Nephron progenitor cell (in vitro differentiated cells): Measurements from ENCODE around the gene CD38.

Experiments used
- DNase-seq: peaks from one replicate; pipeline ENCODE4 v3.0.0; 2021
- H3K27ac Mint-ChIP-seq: 2 replicates; pipeline ENCODE4 v1.8.0; 2021; ENCODE audit warnings: mild to moderate bottlenecking, moderate library complexity, mixed read lengths
- H3K27me3 Mint-ChIP-seq: 2 replicates; pipeline ENCODE4 v1.8.0; 2021; ENCODE audit warnings: mild to moderate bottlenecking, low read depth, mixed read lengths; ENCODE audit not compliant: poor library complexity
- H3K36me3 Mint-ChIP-seq: 2 replicates; pipeline ENCODE4 v1.8.0; 2021; ENCODE audit warnings: low read depth, mixed read lengths
- H3K4me1 Mint-ChIP-seq: 2 replicates; pipeline ENCODE4 v1.8.0; 2021; ENCODE audit warnings: mixed read lengths
- H3K4me3 Mint-ChIP-seq: 2 replicates; pipeline ENCODE4 v1.8.0; 2021; ENCODE audit warnings: mild to moderate bottlenecking, moderate library complexity, mixed read lengths
- H3K9me3 Mint-ChIP-seq: 2 replicates; pipeline ENCODE4 v1.8.0; 2021; ENCODE audit warnings: mild to moderate bottlenecking, moderate library complexity, mixed read lengths
- CTCF ChIP-seq: fragments of 200-600 bp; sonication (generic); IDR thresholded peaks from 2 replicates; pipeline ENCODE4 v1.5.0; 2021; ENCODE audit warnings: antibody characterized with exemption

The CD38 gene

GRCh38 chr4:15894393-15894792 is 116.3 kb downstream of the CD38 start:
- H3K4me3 Mint-ChIP-seq, result no peak overlapping the region
- peaks cover 9% of the 10 kb centered on the region for H3K27me3 Mint-ChIP-seq
- H3K9me3 Mint-ChIP-seq, result no peaks in the 10 kb centered on the region
- H3K36me3 Mint-ChIP-seq, result no peaks in the 10 kb centered on the region
- H3K27ac Mint-ChIP-seq, result no peak overlapping the region
- no peaks in the 10 kb centered on the region for H3K4me1 Mint-ChIP-seq
- TF ChIP-seq CTCF, result no peak
- DNase-seq, result no peak

- Mint-ChIP-seq H3K27me3 (peaks cover 7% of the 10 kb centered on the region), H3K27ac (no peak overlapping the region), H3K9me3 (no peaks in the 10 kb centered on the region), H3K36me3 (no peaks in the 10 kb centered on the region), H3K4me1 (no peaks in the 10 kb centered on the region), H3K4me3 (no peak overlapping the region)
- DNase-seq, result no peak
- TF ChIP-seq CTCF, result no peak
Observed at GRCh38 chr4:15894921-15895916, 117.1 kb downstream of the CD38 start.

GRCh38 chr4:15897577-15897976 is 119.4 kb downstream of the CD38 start:
- TF ChIP-seq CTCF, result no peak
- Mint-ChIP-seq H3K9me3 (no peaks in the 10 kb centered on the region), H3K4me3 (no peak overlapping the region), H3K4me1 (no peaks in the 10 kb centered on the region), H3K36me3 (no peaks in the 10 kb centered on the region), H3K27ac (no peak overlapping the region), H3K27me3 (peaks cover 12% of the 10 kb centered on the region)
- DNase-seq, result no peak

GRCh38 chr4:15898902-15899301 is 120.8 kb downstream of the CD38 start:
- no peak overlapping the region for H3K27ac Mint-ChIP-seq
- no peaks in the 10 kb centered on the region for H3K9me3 Mint-ChIP-seq
- H3K4me1 Mint-ChIP-seq, result no peaks in the 10 kb centered on the region
- H3K27me3 Mint-ChIP-seq, result peaks cover 12% of the 10 kb centered on the region
- no peak for DNase-seq
- no peak overlapping the region for H3K4me3 Mint-ChIP-seq
- TF ChIP-seq CTCF, result no peak
- H3K36me3 Mint-ChIP-seq, result no peaks in the 10 kb centered on the region

GRCh38 chr4:15899511-15899910 is 121.4 kb downstream of the CD38 start:
- TF ChIP-seq CTCF, result no peak
- DNase-seq, result no peak
- Mint-ChIP-seq H3K4me1 (no peaks in the 10 kb centered on the region), H3K9me3 (peaks cover 4% of the 10 kb centered on the region), H3K36me3 (no peaks in the 10 kb centered on the region), H3K4me3 (no peak overlapping the region), H3K27me3 (peaks cover 12% of the 10 kb centered on the region), H3K27ac (no peak overlapping the region)

GRCh38 chr4:15901007-15901406 is 122.9 kb downstream of the CD38 start:
- H3K36me3 Mint-ChIP-seq, result no peaks in the 10 kb centered on the region
- H3K4me1 Mint-ChIP-seq, result no peaks in the 10 kb centered on the region
- peaks cover 16% of the 10 kb centered on the region for H3K27me3 Mint-ChIP-seq

More at GRCh38 chr4:15901007-15901406, 122.9 kb downstream of the CD38 start:
- H3K4me3 Mint-ChIP-seq, result no peak overlapping the region
- H3K9me3 Mint-ChIP-seq, result peaks cover 8% of the 10 kb centered on the region
- TF ChIP-seq CTCF, result no peak
- no peak for DNase-seq
- no peak overlapping the region for H3K27ac Mint-ChIP-seq
